ENCODE results near the gene SIL1. TPM values are rescaled to one million over a fixed set of nuclear protein-coding genes. Genes with fewer than 3 reads are reported as not detected.
A peak's percentile ranks its signal among the peaks of the same experiment; 100 is the strongest.

The SIL1 gene
- total and polyA plus RNA-seq, 9 of the 15 experiments (the other 6 are each of a cell fraction or from before 2014, with no cell fraction given): 1.3 to 30.5 (median 18.1) TPM

DNA sequence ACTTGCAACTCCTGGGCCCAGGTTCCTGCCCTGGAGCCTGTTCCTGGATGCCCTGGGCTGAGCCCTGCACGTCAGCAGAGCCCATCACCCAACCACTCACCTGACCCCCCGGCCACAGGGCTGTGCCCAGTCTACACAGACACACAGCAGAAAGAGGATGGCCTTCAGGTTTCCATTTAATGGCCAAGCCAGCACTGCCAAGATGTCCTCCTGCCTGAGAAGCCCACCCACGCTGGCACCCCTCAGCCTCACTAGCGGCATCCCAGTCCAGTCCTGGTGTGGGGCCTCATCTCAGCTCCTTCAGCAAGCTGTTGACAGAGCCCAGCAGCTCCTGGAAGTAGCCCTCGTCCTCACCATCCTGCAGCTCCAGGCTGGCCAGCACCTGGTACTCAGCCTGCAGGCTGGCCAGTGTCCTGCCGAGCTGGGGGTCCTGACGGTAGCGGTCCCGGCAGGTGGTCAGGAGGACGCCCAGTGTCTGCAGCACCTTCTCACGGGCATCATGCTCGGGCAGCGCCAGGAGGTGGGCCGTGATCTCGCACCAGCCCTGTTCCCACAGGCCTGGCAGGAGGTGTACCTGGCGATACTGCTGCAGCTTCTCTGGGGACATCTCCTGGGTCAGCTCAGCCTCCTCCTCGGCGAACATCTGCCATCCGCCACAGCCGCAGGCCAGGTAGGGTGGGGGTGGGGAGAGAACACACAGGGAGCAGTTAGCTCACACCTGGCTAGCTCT is 251.2 kb downstream of the SIL1 start:
- H3K27me3 ChIP-seq (ENCODE audit: control insufficient read depth in 2 of 2, insufficient read depth in 2 of 2, low read length in 2 of 2): no peaks in the 10 kb centered on the region
- no peaks in the 10 kb centered on the region for H3K9me3 ChIP-seq (replicated peaks; ENCODE audit: control insufficient read depth, insufficient read depth, low read depth, low read length)
- 65% methylated on average over 17 of the region's 20 CpGs for WGBS (ENCODE audit: insufficient coverage, low coverage, missing lambda C conversion rate)
- no peaks in the 10 kb centered on the region for H4K20me1 ChIP-seq (replicated peaks; ENCODE audit: control insufficient read depth, insufficient read depth, low read length)
- POLR2A ChIA-PET: interaction anchor here (2.0 kb wide), 1 partner anchor 11 kb away, joined by 5 read pairs; no protein-coding TSS in a partner anchor
- intact Hi-C loops (cut with micrococcal nuclease): no loop called here
- no peak overlapping the region for H3K27ac ChIP-seq (ENCODE audit: extremely low read depth, low read depth, low read length)
- no peak overlapping the region for H3K4me2 ChIP-seq (ENCODE audit: insufficient read depth, low read length)
- TF ChIP-seq HIVEP1 (CRISPR knock-in tag; IDR thresholded peaks at IDR 0.05) (no peak), MTA3 (IDR thresholded peaks at IDR 0.05; ENCODE audit: borderline replicate concordance) (no peak), PHB2 (IDR thresholded peaks at IDR 0.05; ENCODE audit: low read depth) (no peak), POLR2G (IDR thresholded peaks at IDR 0.05; ENCODE audit: low read depth, low read length) (0 out of 2 replicates have a peak, but pooled peaks have one; percentile 25), RFX7 (CRISPR knock-in tag; IDR thresholded peaks at IDR 0.05) (no peak)
- TF ChIP-seq, protein P1, sequence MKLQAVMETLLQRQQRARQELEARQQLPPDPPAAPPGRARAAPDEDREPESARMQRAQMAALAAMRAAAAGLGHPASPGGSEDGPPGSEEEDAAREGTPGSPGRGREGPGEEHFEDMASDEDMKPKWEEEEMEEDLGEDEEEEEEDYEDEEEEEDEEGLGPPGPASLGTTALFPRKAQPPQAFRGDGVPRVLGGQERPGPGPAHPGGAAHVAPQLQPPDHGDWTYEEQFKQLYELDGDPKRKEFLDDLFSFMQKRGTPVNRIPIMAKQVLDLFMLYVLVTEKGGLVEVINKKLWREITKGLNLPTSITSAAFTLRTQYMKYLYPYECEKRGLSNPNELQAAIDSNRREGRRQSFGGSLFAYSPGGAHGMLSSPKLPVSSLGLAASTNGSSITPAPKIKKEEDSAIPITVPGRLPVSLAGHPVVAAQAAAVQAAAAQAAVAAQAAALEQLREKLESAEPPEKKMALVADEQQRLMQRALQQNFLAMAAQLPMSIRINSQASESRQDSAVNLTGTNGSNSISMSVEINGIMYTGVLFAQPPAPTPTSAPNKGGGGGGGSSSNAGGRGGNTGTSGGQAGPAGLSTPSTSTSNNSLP (IDR thresholded peaks at IDR 0.05; ENCODE audit: borderline replicate concordance, low read depth, low read length): no peak
- TF ChIP-seq, protein P2, sequence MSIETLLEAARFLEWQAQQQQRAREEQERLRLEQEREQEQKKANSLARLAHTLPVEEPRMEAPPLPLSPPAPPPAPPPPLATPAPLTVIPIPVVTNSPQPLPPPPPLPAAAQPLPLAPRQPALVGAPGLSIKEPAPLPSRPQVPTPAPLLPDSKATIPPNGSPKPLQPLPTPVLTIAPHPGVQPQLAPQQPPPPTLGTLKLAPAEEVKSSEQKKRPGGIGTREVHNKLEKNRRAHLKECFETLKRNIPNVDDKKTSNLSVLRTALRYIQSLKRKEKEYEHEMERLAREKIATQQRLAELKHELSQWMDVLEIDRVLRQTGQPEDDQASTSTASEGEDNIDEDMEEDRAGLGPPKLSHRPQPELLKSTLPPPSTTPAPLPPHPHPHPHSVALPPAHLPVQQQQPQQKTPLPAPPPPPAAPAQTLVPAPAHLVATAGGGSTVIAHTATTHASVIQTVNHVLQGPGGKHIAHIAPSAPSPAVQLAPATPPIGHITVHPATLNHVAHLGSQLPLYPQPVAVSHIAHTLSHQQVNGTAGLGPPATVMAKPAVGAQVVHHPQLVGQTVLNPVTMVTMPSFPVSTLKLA (conservative IDR thresholded peaks at IDR 0.05): no peak
- no peak overlapping the region for H2AFZ ChIP-seq (ENCODE audit: low read depth, low read length)
- ATAC-seq (no peak), DNase-seq (ENCODE audit: extremely low read depth in 1 of 4, low spot score in 3 of 4) (no peak), FAIRE-seq (no peak)
- peaks cover 4% of the 10 kb centered on the region; the same call in 2 of the 3 replicates for H3K36me3 ChIP-seq (ENCODE audit: control insufficient read depth, insufficient read depth, low read length)
- H3K9me1 ChIP-seq (ENCODE audit: control insufficient read depth, insufficient read depth, low read length): peaks cover 2% of the 10 kb centered on the region
- in situ Hi-C loops (cut with MboI): no loop called here
- H3K9ac ChIP-seq (ENCODE audit: insufficient read depth in 1 of 2, low read depth in 2 of 2, low read length in 2 of 2): peak overlapping the region in 1 of 2 experiments; percentile 23; a peak in 1 of 4 replicates
- H3K4me1 ChIP-seq (replicated peaks in 1 of 2; ENCODE audit: control insufficient read depth in 2 of 2, insufficient read depth in 2 of 2, low read length in 2 of 2): peaks cover 0 to 22% of the 10 kb centered on the region in 2 experiments; a peak in 1 of 5 replicates
- CTCF ChIA-PET (ENCODE audit: low intra/inter-chr PET ratio): no interaction called here
- H3K79me2 ChIP-seq (ENCODE audit: control insufficient read depth, insufficient read depth, low read length): no peaks in the 10 kb centered on the region
- H3K4me3 ChIP-seq: no peak overlapping the region
- BruUV-seq (replicated peaks): no TSS peak
